Measurements from ENCODE around the gene CASTOR1. TPM values are rescaled to one million over a fixed set of nuclear protein-coding genes. Genes with fewer than 3 reads are reported as not detected.

Gene CASTOR1
- total RNA-seq, 2 donors from 2014 or later = 7.5 to 22.6 TPM

- Histone ChIP-seq H3K27me3 (replicated peaks; ENCODE audit: insufficient read depth) (no peaks in the 10 kb centered on the region), H3K27ac (no peak overlapping the region), H3K4me3 (no peak overlapping the region), H3K4me1 (ENCODE audit: control insufficient read depth in 1 of 2, low read depth in 2 of 2) (peaks cover 21 to 32% of the 10 kb centered on the region in 2 donors), H3K36me3 (peaks cover 16% of the 10 kb centered on the region), H3K9me3 (no peaks in the 10 kb centered on the region)
- TF ChIP-seq CTCF (IDR thresholded peaks at IDR 0.05) = no peak
- DNase-seq (ENCODE audit: low spot score) (no peak), ATAC-seq (ENCODE audit: insufficient number of reproducible peaks, low FRiP score, low read depth) (no peak)
Measured at GRCh38 chr22:30328466-30329049, 39.3 kb upstream of the CASTOR1 start.

- peaks cover 10% of the 10 kb centered on the region for H3K36me3 ChIP-seq
- peaks cover 25 to 39% of the 10 kb centered on the region in 2 donors for H3K4me1 ChIP-seq (ENCODE audit: control insufficient read depth in 1 of 2, low read depth in 2 of 2)
- no peaks in the 10 kb centered on the region for H3K9me3 ChIP-seq
- H3K27me3 ChIP-seq (replicated peaks; ENCODE audit: insufficient read depth) = no peaks in the 10 kb centered on the region
- DNase-seq (ENCODE audit: low spot score) (no peak), ATAC-seq (ENCODE audit: insufficient number of reproducible peaks, low FRiP score, low read depth) (no peak)
- TF ChIP-seq CTCF (IDR thresholded peaks at IDR 0.05) = no peak
- H3K27ac ChIP-seq = peak overlapping the region in 1 of 2 donors; percentile 74
- no peak overlapping the region for H3K4me3 ChIP-seq
Measured at GRCh38 chr22:30327864-30328345, 38.6 kb upstream of the CASTOR1 start.

GRCh38 chr22:30326706-30327362 lies 37.5 kb upstream of the CASTOR1 start, which contains the start of gene TBC1D10A:
Gene TBC1D10A, minus strand, starts transcription at chr22:30326941. Its CDS starts 60 bp downstream, at chr22:30326881.
- Histone ChIP-seq H3K27me3 (replicated peaks; ENCODE audit: insufficient read depth) (no peaks in the 10 kb centered on the region), H3K4me1 (ENCODE audit: control insufficient read depth in 1 of 2, low read depth in 2 of 2) (peaks cover 35 to 50% of the 10 kb centered on the region in 2 donors)
- peak; percentile 88 for ATAC-seq (ENCODE audit: insufficient number of reproducible peaks, low FRiP score, low read depth)

GRCh38 chr22:30326255-30326705 lies 37.0 kb upstream of the CASTOR1 start:
- no peaks in the 10 kb centered on the region for H3K27me3 ChIP-seq (replicated peaks; ENCODE audit: insufficient read depth)
- peak overlapping the region; percentile 86 to 88 for H3K27ac ChIP-seq
- peaks cover 5% of the 10 kb centered on the region for H3K36me3 ChIP-seq
- ATAC-seq (ENCODE audit: insufficient number of reproducible peaks, low FRiP score, low read depth) (peak; percentile 14), DNase-seq (ENCODE audit: low spot score) (no peak)
- H3K9me3 ChIP-seq = no peaks in the 10 kb centered on the region
- TF ChIP-seq CTCF (IDR thresholded peaks at IDR 0.05) = no peak
- peaks cover 39 to 55% of the 10 kb centered on the region in 2 donors for H3K4me1 ChIP-seq (ENCODE audit: control insufficient read depth in 1 of 2, low read depth in 2 of 2)
- H3K4me3 ChIP-seq = peak overlapping the region; percentile 93

More at GRCh38 chr22:30326706-30327362, 37.5 kb upstream of the CASTOR1 start, which contains the start of gene TBC1D10A:
- peaks cover 5% of the 10 kb centered on the region for H3K36me3 ChIP-seq
- peak within 1 kb of the TSS; percentile 93 for H3K4me3 ChIP-seq
- TF ChIP-seq CTCF (IDR thresholded peaks at IDR 0.05) = no peak
- H3K9me3 ChIP-seq = no peaks in the 10 kb centered on the region
- DNase-seq (ENCODE audit: low spot score) = peak; percentile 61
- H3K27ac ChIP-seq = peak within 1 kb of the TSS; percentile 86 to 88

GRCh38 chr22:30325724-30326254 lies 36.5 kb upstream of the CASTOR1 start:
- H3K9me3 ChIP-seq = no peaks in the 10 kb centered on the region
- H3K4me1 ChIP-seq (ENCODE audit: control insufficient read depth in 1 of 2, low read depth in 2 of 2) = peaks cover 44 to 60% of the 10 kb centered on the region in 2 donors
- DNase-seq (ENCODE audit: low spot score) = no peak
- peak overlapping the region; percentile 86 to 88 for H3K27ac ChIP-seq
- H3K4me3 ChIP-seq = peak overlapping the region; percentile 93
- no peak for TF ChIP-seq CTCF (IDR thresholded peaks at IDR 0.05)
- no peaks in the 10 kb centered on the region for H3K27me3 ChIP-seq (replicated peaks; ENCODE audit: insufficient read depth)
- no peak for ATAC-seq (ENCODE audit: insufficient number of reproducible peaks, low FRiP score, low read depth)
- H3K36me3 ChIP-seq = peaks cover 5% of the 10 kb centered on the region
